ENCODE results near the gene LSM11. TPM values are rescaled to one million over a fixed set of nuclear protein-coding genes. Genes with fewer than 3 reads are reported as not detected.

Gene LSM11
- total RNA-seq, 1 donor from 2014 or later, result 6.3 TPM

GRCh38 chr5:157766902-157767301 is 23.4 kb downstream of the LSM11 start:
- H3K27ac Mint-ChIP-seq, result no peak overlapping the region
- H3K4me3 Mint-ChIP-seq (ENCODE audit: low read depth), result no peak overlapping the region
- H3K36me3 Mint-ChIP-seq (ENCODE audit: insufficient read depth), result no peaks in the 10 kb centered on the region
- no peaks in the 10 kb centered on the region for H3K27me3 Mint-ChIP-seq
- H3K4me1 Mint-ChIP-seq (ENCODE audit: low read depth), result no peaks in the 10 kb centered on the region
- H3K9me3 Mint-ChIP-seq (ENCODE audit: low read depth), result no peaks in the 10 kb centered on the region
- TF ChIP-seq CTCF (IDR thresholded peaks at IDR 0.05; ENCODE audit: unreplicated experiment), result no peak
- DNase-seq (ENCODE audit: low spot score, unreplicated experiment), result no peak

GRCh38 chr5:157767689-157768088 is 24.2 kb downstream of the LSM11 start:
- no peak for TF ChIP-seq CTCF (IDR thresholded peaks at IDR 0.05; ENCODE audit: unreplicated experiment)
- H3K36me3 Mint-ChIP-seq (ENCODE audit: insufficient read depth), result no peaks in the 10 kb centered on the region
- DNase-seq (ENCODE audit: low spot score, unreplicated experiment), result no peak
- H3K27me3 Mint-ChIP-seq, result no peaks in the 10 kb centered on the region
- H3K9me3 Mint-ChIP-seq (ENCODE audit: low read depth), result no peaks in the 10 kb centered on the region
- no peak overlapping the region for H3K27ac Mint-ChIP-seq
- no peak overlapping the region for H3K4me3 Mint-ChIP-seq (ENCODE audit: low read depth)
- H3K4me1 Mint-ChIP-seq (ENCODE audit: low read depth), result no peaks in the 10 kb centered on the region

- no peaks in the 10 kb centered on the region for H3K36me3 Mint-ChIP-seq (ENCODE audit: insufficient read depth)
Measured at GRCh38 chr5:157770665-157771064, 27.2 kb downstream of the LSM11 start.

GRCh38 chr5:157772127-157772526 is 28.6 kb downstream of the LSM11 start:
- TF ChIP-seq CTCF (IDR thresholded peaks at IDR 0.05; ENCODE audit: unreplicated experiment), result no peak
- Mint-ChIP-seq H3K36me3 (ENCODE audit: insufficient read depth) (no peaks in the 10 kb centered on the region), H3K4me3 (ENCODE audit: low read depth) (no peak overlapping the region), H3K27me3 (no peaks in the 10 kb centered on the region), H3K9me3 (ENCODE audit: low read depth) (no peaks in the 10 kb centered on the region), H3K4me1 (ENCODE audit: low read depth) (no peaks in the 10 kb centered on the region), H3K27ac (no peak overlapping the region)
- DNase-seq (ENCODE audit: low spot score, unreplicated experiment), result no peak

More at GRCh38 chr5:157770665-157771064, 27.2 kb downstream of the LSM11 start:
- TF ChIP-seq CTCF (IDR thresholded peaks at IDR 0.05; ENCODE audit: unreplicated experiment), result no peak
- Mint-ChIP-seq H3K27me3 (no peaks in the 10 kb centered on the region), H3K9me3 (ENCODE audit: low read depth) (no peaks in the 10 kb centered on the region), H3K4me1 (ENCODE audit: low read depth) (no peaks in the 10 kb centered on the region), H3K4me3 (ENCODE audit: low read depth) (no peak overlapping the region), H3K27ac (no peak overlapping the region)
- no peak for DNase-seq (ENCODE audit: low spot score, unreplicated experiment)

- no peak for TF ChIP-seq CTCF (IDR thresholded peaks at IDR 0.05; ENCODE audit: unreplicated experiment)
- no peak for DNase-seq (ENCODE audit: low spot score, unreplicated experiment)
- Mint-ChIP-seq H3K9me3 (ENCODE audit: low read depth) (no peaks in the 10 kb centered on the region), H3K36me3 (ENCODE audit: insufficient read depth) (no peaks in the 10 kb centered on the region), H3K27ac (no peak overlapping the region), H3K4me1 (ENCODE audit: low read depth) (no peaks in the 10 kb centered on the region), H3K27me3 (no peaks in the 10 kb centered on the region), H3K4me3 (ENCODE audit: low read depth) (no peak overlapping the region)
Measured at GRCh38 chr5:157778121-157778805, 34.8 kb downstream of the LSM11 start.
